OCI-LY7 (cell line): ENCODE results near the gene CTTNBP2. TPM values are rescaled to one million over a fixed set of nuclear protein-coding genes. Genes with fewer than 3 reads are reported as not detected.

Experiments
- BruUV-seq: library from RNA; stranded (reverse); fragments of 400-500 nt; replicated peaks from 2 replicates; lab custom pipeline; 2021; lab: Mats Ljungman, UMichigan
- CTCF ChIA-PET: fragments of 300-600 bp; sonication (Branson Sonifier 250); formaldehyde crosslinking; loops from one replicate; lab custom pipeline; 2022; ENCODE audit warnings: antibody characterized with exemption; ENCODE audit not compliant: unreplicated experiment; lab: Charles Lee
- POLR2A ChIA-PET: fragments of 300-600 bp; sonication (Branson Sonifier 250); formaldehyde crosslinking; loops from one replicate; lab custom pipeline; 2022; ENCODE audit warnings: antibody characterized with exemption; lab: Charles Lee
- DNase-seq: peaks from one replicate; pipeline ENCODE4 v3.0.0-alpha.2; 2015; ENCODE audit warnings: low spot score
- H2AFZ ChIP-seq: fragments of 200-600 bp; sonication (generic), shearing (Covaris generic); 2 replicates; pipeline ENCODE4 v1.6.1; 2014; ENCODE audit warnings: mild to moderate bottlenecking, antibody characterized with exemption, low read length, moderate library complexity
- H3K27ac ChIP-seq: fragments of 200-600 bp; sonication (generic); 2 replicates; pipeline ENCODE4 v1.5.1; 2014; ENCODE audit warnings: mixed run types, low read depth, mild to moderate bottlenecking, moderate library complexity, low read length, inconsistent platforms; ENCODE audit not compliant: poor library complexity, severe bottlenecking
- H3K36me3 ChIP-seq: fragments of 200-600 bp; sonication (generic); 2 replicates; pipeline ENCODE4 v1.6.1; 2014; ENCODE audit warnings: mild to moderate bottlenecking, antibody characterized with exemption, low read length, moderate library complexity, mixed read lengths; ENCODE audit not compliant: insufficient read depth
- H3K4me1 ChIP-seq: fragments of 200-600 bp; sonication (generic); 2 replicates; pipeline ENCODE4 v1.5.1; 2014; ENCODE audit warnings: mild to moderate bottlenecking, low read length; ENCODE audit not compliant: insufficient read depth, poor library complexity, severe bottlenecking
- H3K4me2 ChIP-seq: fragments of 200-600 bp; sonication (generic); 2 replicates; pipeline ENCODE4 v1.6.1; 2014; ENCODE audit warnings: mild to moderate bottlenecking, low read length
- H3K4me3 ChIP-seq: fragments of 200-600 bp; sonication (generic); 2 replicates; pipeline ENCODE4 v1.5.1; 2014; ENCODE audit warnings: mild to moderate bottlenecking, low read depth, low read length; ENCODE audit not compliant: poor library complexity, severe bottlenecking
- H3K79me2 ChIP-seq: fragments of 200-600 bp; sonication (generic); 2 replicates; pipeline ENCODE4 v1.6.1; 2016; ENCODE audit warnings: low read depth, mild to moderate bottlenecking, low read length, moderate library complexity, mixed read lengths; ENCODE audit not compliant: insufficient read depth
- H3K9me2 ChIP-seq: fragments of 200-600 bp; sonication (generic); 2 replicates; pipeline ENCODE4 v1.6.1; 2016; ENCODE audit warnings: mild to moderate bottlenecking, low read length, mixed read lengths; ENCODE audit not compliant: insufficient read depth
- H3K9me3 ChIP-seq: fragments of 200-600 bp; sonication (generic); 2 replicates; pipeline ENCODE4 v1.6.1; 2014; ENCODE audit warnings: mild to moderate bottlenecking, mixed run types, low read length, mixed read lengths
- H4K20me1 ChIP-seq: fragments of 200-600 bp; sonication (generic); 2 replicates; pipeline ENCODE4 v1.6.1; 2014; ENCODE audit warnings: mild to moderate bottlenecking, antibody characterized with exemption, low read length, moderate library complexity, mixed read lengths; ENCODE audit not compliant: insufficient read depth
- EZH2phosphoT487 ChIP-seq: fragments of 200-600 bp; sonication (generic); IDR thresholded peaks from 2 replicates; pipeline ENCODE4 v1.6.1; 2018; ENCODE audit warnings: low read depth, borderline replicate concordance, mild to moderate bottlenecking, mixed run types, antibody characterized with exemption, low read length, moderate library complexity, mixed read lengths
- intact Hi-C: fragments of 100-400 bp; cut with micrococcal nuclease; formaldehyde crosslinking; loops from one replicate; pipeline ENCODE4 v1.10.0; 2022; ENCODE audit not compliant: unreplicated experiment
- total RNA-seq, 2 experiments: library from RNA; depleted of rRNA in 1 of 2; stranded (reverse); fragments of >200 nt in 1 of 2; shearing (Covaris generic) in 1 of 2; gene quantifications; 2 replicates each; pipeline ENCODE4 v1.2.3, GENCODE V29; 2014 to 2022
- TF ChIP-seq, protein P1 (sequence below): fragments of 200-600 bp; sonication (generic); conservative IDR thresholded peaks from 2 replicates; pipeline ENCODE4 v1.5.1; 2014; ENCODE audit warnings: mild to moderate bottlenecking, antibody characterized with exemption, low read length, moderate library complexity, mixed read lengths

Gene CTTNBP2
- total RNA-seq, 2 experiments from 2014 or later: not detected

DNA sequence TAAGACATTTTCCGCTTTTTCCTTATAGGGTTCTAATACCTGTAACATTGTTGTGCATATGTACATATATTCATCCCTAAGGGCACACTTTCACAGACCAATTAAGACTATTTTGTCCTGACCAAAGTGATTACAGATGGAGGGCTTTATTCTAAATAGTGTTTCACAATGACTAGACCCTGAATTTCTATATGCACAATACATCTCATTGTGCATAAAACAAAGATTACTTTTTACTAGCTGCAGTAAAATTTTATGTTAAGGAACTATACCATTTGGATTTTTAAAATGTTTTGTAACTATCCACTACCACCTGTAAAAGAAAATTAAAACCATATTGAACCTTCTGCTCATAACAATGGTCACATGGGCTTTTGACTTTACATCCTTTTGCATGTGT, 87.8 kb downstream of the CTTNBP2 start:
- Histone ChIP-seq H3K9me3 (no peaks in the 10 kb centered on the region), H3K4me1 (no peaks in the 10 kb centered on the region), H3K36me3 (no peaks in the 10 kb centered on the region), H3K27ac (no peak overlapping the region), H3K4me2 (no peak overlapping the region), H3K4me3 (no peak overlapping the region), H3K9me2 (no peaks in the 10 kb centered on the region), H4K20me1 (no peaks in the 10 kb centered on the region), H3K79me2 (no peaks in the 10 kb centered on the region), H2AFZ (no peak overlapping the region)
- intact Hi-C loops: no loop called here
- BruUV-seq: no TSS peak
- POLR2A ChIA-PET: interaction anchor here (0.5 kb wide), 1 partner anchor 346 kb away, joined by 3 read pairs; no protein-coding TSS in a partner anchor
- no peak for TF ChIP-seq EZH2phosphoT487
- TF ChIP-seq, protein P1, sequence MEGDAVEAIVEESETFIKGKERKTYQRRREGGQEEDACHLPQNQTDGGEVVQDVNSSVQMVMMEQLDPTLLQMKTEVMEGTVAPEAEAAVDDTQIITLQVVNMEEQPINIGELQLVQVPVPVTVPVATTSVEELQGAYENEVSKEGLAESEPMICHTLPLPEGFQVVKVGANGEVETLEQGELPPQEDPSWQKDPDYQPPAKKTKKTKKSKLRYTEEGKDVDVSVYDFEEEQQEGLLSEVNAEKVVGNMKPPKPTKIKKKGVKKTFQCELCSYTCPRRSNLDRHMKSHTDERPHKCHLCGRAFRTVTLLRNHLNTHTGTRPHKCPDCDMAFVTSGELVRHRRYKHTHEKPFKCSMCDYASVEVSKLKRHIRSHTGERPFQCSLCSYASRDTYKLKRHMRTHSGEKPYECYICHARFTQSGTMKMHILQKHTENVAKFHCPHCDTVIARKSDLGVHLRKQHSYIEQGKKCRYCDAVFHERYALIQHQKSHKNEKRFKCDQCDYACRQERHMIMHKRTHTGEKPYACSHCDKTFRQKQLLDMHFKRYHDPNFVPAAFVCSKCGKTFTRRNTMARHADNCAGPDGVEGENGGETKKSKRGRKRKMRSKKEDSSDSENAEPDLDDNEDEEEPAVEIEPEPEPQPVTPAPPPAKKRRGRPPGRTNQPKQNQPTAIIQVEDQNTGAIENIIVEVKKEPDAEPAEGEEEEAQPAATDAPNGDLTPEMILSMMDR: no peak
- no peak for DNase-seq
- CTCF ChIA-PET: no interaction called here

DNA sequence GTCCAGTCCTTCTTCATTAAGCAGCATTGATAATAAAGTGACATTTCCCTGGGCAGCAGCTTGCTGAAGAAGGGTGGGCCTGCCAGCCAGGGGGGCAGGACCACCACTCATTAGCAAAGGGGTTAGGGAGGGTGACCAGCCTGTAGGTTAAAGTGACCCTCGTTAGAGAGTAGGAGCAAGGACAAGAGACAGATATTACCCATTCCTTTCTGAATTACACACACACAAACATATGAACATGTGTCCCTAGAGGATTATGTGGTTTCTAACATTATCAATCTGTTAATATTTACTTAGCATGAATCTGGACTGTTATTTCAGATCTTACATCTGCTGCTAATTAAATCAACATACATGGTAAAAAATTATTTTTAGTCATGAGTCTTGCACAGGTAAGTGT, 88.9 kb downstream of the CTTNBP2 start:
- Histone ChIP-seq H3K4me3 (no peak overlapping the region), H3K79me2 (no peaks in the 10 kb centered on the region), H3K9me2 (no peaks in the 10 kb centered on the region), H4K20me1 (no peaks in the 10 kb centered on the region), H2AFZ (no peak overlapping the region), H3K4me2 (no peak overlapping the region), H3K9me3 (no peaks in the 10 kb centered on the region), H3K27ac (no peak overlapping the region), H3K4me1 (no peaks in the 10 kb centered on the region), H3K36me3 (no peaks in the 10 kb centered on the region)
- BruUV-seq: no TSS peak
- intact Hi-C loops: no loop called here
- no peak for TF ChIP-seq EZH2phosphoT487
- TF ChIP-seq, protein P1: no peak
- POLR2A ChIA-PET: no interaction called here
- CTCF ChIA-PET: no interaction called here
- DNase-seq: no peak

DNA sequence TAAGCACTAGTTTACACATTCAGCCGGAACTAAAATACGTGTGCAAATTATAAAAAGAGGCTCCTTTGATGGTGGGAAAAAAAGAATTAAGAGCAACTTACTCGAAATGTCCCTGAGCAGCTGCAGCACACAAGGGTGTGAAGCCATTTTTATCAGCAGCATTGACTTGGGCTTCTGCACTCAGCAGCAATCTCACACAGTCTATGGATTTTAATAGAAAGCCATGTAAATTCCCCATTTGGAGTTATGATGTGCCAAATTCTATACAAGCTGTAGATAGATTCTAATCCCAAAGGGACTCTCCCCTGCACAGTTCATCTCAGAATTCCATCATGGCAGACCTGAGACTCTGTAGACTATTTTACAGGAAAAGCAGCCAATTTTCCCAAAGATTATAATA, 90.5 kb downstream of the CTTNBP2 start:
- BruUV-seq: no TSS peak
- H3K36me3 ChIP-seq: no peaks in the 10 kb centered on the region
- H4K20me1 ChIP-seq: no peaks in the 10 kb centered on the region
- H3K4me3 ChIP-seq: no peak overlapping the region
- no peak for DNase-seq
- H3K4me1 ChIP-seq: no peaks in the 10 kb centered on the region
- POLR2A ChIA-PET: no interaction called here
- H3K4me2 ChIP-seq: no peak overlapping the region
- CTCF ChIA-PET: no interaction called here
- intact Hi-C loops: no loop called here
- H3K79me2 ChIP-seq: no peaks in the 10 kb centered on the region
- TF ChIP-seq, protein P1: no peak
- no peak for TF ChIP-seq EZH2phosphoT487
- no peak overlapping the region for H3K27ac ChIP-seq
- no peak overlapping the region for H2AFZ ChIP-seq
- no peaks in the 10 kb centered on the region for H3K9me3 ChIP-seq
- H3K9me2 ChIP-seq: no peaks in the 10 kb centered on the region
